HuH-7 (cell line): ENCODE results near the gene MEIS1.

ENCODE experiments used
- DNase-seq: peaks from one replicate; pipeline ENCODE4 v3.0.0; 2011; ENCODE audit warnings: low spot score

The MEIS1 gene

GRCh38 chr2:66582104-66582986, 147.4 kb downstream of the MEIS1 start:
- no peak for DNase-seq

DNA sequence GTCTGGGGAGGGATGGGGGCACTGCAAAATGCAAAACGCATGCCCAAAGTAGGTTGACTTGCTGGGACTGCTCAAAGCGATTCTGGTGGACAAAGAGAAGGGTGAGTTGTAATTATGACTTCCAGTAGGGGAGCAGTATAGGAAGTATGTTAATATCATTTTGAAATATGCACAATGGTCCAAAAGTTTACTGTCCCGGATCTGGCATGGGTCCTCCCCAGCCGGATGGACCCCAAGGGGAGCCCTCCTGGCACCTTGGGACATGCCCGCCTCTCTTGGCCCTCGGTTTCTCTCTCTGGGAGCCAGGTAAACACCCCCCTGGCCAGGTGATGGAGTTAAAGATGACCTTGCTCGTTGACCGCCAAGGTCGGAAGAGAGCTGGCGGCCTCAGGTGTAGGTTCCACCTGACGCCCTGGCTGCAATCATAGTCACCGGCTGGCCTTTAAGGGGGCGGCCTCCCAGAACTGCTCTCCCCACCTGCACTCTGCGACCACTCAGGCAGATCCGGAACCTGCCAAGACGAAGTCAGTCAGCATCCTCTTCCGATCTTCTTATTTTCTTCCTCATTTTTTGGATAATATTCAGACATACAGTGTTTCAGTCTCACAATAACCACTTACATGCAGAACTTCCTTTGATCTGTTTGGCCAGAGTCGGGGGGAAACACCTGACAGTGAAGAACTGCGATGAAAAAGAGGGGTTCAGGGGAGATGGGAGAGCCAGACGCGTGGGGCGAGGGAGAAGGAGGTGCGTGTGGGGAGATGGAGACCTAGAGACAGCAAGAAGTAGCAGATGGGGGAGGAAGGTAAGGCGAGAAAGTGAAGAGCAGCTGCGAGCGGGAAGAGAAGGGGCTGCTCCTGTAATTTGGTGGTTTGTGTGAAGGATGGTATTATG, 148.3 kb downstream of the MEIS1 start:
- DNase-seq = no peak

GRCh38 chr2:66583881-66584280, 149.0 kb downstream of the MEIS1 start:
- DNase-seq = no peak

- DNase-seq = no peak
Observed at GRCh38 chr2:66585587-66585986, 150.7 kb downstream of the MEIS1 start.

- peak; percentile 78 for DNase-seq
Observed at GRCh38 chr2:66587216-66587615, 152.3 kb downstream of the MEIS1 start.

- DNase-seq = no peak
Observed at GRCh38 chr2:66594001-66594400, 159.1 kb downstream of the MEIS1 start.

DNA sequence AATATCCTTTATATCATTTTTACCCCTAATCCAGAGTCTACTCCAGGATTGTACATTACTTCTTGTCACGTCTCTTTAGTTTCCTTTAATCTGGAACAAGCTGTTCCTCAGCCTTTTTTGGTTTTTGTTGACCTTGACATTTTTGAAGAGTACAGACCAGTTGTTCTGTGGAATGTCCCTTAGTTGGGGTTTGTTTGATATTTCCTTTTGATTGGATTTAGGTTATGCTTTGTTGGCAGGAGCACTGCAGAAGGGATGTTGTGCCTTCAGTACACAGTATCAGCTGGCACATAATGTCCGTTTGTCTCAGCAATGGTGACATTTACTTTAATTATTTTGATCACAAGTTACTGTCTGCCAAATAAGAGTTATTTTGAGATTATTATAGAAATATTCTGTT, 160.6 kb downstream of the MEIS1 start:
- DNase-seq = no peak

GRCh38 chr2:66596256-66596655, 161.3 kb downstream of the MEIS1 start:
- no peak for DNase-seq

DNA sequence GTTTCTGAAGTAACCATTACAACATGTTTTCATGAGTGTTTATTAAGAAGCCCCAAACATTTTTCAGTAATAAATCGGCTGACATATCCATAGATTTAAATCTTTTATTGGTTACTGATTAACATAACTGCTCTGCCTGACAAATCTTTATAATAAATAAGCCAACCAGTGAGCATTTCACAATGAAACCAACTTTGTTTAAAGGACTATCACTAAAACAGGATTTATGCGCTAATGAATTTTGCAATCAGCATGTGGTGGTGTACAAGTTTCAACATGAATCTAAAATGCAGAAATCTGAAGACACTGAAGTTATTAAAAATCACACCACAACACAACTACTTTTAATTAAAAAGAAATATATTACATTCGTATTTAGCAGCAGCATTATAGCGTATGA, 166.7 kb downstream of the MEIS1 start:
- no peak for DNase-seq

DNA sequence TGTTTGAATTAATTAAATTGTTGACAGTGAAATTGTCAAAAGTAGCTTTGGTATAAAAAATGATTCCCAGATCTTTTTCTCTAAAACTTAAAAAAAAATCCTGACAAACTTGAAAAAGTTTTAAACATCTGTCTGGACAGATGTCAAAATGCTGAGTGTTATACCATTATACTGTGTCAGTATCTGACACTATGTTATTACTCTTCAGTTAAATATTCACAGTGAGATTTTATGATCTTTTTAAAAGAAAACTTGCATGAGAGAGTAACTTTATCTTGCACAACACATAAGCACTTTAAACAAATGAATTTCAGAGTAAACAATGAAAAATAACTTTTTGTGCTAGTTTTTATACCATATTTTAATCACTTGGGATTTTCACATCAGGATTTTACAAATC, 167.4 kb downstream of the MEIS1 start:
- no peak for DNase-seq

GRCh38 chr2:66604326-66604725, 169.4 kb downstream of the MEIS1 start:
- no peak for DNase-seq

GRCh38 chr2:66604976-66605375, 170.1 kb downstream of the MEIS1 start:
- no peak for DNase-seq

- DNase-seq = no peak
Observed at GRCh38 chr2:66607152-66607551, 172.2 kb downstream of the MEIS1 start.
